GM12874 (cell line): Measurements from ENCODE around the gene PSPN.

Experiments
- TF ChIP-seq, protein P1 (sequence below): IDR thresholded peaks from 2 replicates; pipeline ENCODE4 v1.5.1; 2011; ENCODE audit warnings: low read depth, mild to moderate bottlenecking, control low read depth, low read length, moderate library complexity; ENCODE audit not compliant: insufficient read depth

The PSPN gene

DNA sequence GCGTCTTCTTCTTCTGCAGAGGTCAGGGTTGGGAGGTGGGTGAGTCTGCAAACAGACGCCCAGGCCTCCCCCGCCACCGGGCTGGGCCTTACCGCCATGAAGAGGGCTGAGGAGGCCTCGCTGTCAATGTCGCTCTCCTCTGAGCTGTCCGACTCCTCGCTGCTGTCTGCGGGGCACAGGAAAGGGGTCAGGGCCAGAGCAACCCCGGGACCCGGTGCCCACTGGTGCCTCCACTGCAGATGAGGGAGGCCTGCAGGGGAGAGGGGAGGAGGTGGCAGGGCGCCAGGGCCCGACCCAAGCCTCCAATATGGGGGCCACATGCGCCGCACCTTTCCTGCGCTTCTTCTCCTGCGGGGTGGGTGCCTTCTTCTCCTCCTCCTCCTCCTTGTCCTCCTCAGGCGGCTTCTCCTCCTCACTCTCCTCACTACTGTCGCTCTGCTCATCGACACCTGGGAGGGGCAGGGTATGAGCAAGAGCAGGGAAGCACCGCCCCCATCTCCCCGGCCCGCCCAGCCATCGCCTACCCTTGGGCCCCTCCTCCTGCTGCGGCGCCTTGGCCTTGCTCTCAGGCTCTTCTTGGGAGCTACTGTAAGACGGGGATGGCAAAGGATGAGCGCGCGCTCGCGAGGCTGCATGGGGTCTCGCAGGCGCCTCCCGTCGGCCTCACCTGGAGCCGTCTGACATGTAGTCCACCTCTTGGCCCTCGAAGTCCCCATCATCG lies 5.5 kb upstream of the PSPN start:
- TF ChIP-seq, protein P1, sequence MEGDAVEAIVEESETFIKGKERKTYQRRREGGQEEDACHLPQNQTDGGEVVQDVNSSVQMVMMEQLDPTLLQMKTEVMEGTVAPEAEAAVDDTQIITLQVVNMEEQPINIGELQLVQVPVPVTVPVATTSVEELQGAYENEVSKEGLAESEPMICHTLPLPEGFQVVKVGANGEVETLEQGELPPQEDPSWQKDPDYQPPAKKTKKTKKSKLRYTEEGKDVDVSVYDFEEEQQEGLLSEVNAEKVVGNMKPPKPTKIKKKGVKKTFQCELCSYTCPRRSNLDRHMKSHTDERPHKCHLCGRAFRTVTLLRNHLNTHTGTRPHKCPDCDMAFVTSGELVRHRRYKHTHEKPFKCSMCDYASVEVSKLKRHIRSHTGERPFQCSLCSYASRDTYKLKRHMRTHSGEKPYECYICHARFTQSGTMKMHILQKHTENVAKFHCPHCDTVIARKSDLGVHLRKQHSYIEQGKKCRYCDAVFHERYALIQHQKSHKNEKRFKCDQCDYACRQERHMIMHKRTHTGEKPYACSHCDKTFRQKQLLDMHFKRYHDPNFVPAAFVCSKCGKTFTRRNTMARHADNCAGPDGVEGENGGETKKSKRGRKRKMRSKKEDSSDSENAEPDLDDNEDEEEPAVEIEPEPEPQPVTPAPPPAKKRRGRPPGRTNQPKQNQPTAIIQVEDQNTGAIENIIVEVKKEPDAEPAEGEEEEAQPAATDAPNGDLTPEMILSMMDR: no peak

DNA sequence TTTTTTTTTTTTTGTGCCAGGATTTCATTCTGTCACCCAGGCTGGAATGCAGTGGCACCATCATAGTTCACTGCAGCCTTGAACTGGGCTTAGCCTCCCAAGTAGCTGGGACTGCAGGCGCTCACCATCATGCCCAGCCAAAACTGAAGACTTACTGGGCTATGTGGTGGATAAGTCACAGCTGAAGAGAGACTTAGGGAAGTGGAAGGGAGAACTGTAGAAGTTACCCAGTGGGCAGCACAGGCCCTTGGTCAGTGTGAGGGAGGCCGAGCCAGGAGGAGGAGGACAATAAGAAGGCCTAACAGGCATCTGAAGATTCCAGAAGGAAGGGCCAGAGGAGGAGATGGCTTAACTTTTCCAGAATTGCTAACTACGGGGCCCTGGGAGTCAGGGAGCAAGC lies 4.0 kb upstream of the PSPN start:
- TF ChIP-seq, protein P1: no peak

DNA sequence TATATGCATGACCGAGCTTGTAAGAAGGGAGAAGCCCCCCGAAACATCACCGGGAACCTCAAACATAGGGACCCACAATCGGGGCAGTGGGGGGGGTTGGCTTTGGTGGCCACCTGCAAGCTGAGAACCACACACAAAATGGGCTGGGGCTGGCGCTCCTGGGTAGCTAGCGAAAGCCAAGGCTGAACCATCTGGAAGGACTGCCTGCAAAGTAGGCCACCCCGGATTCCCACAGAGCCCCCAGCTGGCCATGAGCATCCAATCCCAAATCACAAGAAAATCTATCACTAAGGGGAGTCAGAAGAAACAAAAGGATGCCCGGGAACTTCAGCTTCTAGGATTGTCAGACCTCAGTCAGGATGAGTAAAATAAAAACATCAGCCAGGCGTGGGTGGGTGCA lies 2.8 kb upstream of the PSPN start:
- TF ChIP-seq, protein P1: no peak

DNA sequence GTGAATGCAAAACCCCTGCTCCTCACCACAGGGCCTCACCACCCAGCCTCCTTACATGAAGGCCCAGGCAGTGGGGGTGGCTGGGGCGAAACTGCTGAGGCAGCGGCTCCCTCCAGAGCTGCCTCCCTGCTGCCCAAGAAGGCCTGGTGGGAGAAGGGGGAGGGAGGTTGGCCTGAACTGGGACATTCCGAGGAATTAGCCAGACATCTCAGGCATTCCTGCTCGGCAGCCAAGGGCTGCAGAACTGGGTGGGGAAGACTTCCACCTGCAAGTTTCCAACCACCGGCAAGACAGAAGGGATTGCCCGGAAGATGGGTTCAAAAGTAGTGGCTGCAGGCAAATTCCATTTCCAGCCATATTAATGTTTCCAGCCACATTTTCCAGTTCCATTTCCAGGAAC lies 2.3 kb upstream of the PSPN start:
- TF ChIP-seq, protein P1: no peak

DNA sequence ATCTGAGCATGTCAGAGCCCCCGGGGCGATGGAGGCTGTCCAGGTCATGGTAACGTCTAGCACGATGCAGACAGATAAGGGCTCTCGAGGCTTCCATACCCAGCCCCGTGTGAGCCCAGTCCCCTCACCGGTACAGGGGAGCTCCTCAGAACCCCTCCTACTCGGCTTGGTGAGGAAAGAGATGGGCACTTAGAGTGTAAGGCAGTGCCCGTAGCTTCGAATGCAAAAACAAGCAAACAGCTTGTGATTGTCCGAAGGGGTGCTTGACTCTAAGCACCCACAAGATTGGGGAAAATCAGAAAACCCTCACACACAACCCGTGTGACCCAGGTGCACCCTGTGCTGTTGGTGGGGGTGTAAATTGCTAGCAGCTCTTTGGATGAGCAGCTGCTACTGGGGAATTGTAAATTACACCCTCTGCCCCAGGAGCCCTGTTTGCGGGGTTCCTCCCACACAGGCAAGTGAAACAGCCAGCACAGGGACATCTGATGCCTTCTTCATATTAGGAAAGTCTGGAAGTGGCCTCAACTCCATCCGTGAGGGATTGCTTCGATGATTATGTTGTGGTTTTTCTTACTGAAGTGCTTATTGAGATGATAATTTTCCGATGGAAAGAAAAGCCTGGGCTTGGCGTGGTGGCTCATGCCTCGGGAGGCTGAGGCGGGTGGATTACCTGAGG lies 918 bp upstream of the PSPN start:
- TF ChIP-seq, protein P1: no peak

DNA sequence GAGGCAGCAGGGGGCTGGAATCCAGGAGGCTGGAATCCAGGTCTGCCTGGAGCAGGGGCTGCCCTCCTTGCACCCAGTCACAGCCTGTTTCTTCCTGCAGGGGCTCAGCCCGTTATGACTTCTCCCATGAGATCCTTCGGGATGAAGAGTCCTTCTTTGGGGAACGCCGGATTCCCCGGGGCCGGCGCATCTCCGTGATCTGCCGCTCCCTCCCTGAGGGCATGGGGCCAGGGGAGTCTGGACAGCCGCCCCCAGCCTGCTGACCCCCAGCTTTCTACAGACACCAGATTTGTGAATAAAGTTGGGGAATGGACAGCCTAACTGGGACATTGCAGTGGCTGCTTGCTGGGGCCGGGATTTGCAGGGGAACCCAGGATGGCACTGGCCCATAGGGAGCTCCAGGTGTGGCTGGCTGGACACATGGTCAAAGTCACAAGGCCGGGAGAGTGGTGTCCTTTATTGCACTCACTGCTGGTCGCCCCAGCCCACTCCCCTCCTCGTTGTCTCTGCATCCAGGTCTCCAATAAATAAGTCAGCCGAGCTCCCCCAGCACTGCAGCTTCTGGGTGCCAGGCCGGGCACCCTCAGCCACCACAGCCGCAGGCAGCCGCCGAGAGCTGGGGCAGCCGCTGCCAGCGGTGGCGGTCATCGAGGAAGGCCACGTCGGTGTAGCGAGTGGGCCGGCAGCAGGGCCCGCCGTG lies 872 bp downstream of the PSPN start:
- TF ChIP-seq, protein P1: no peak

DNA sequence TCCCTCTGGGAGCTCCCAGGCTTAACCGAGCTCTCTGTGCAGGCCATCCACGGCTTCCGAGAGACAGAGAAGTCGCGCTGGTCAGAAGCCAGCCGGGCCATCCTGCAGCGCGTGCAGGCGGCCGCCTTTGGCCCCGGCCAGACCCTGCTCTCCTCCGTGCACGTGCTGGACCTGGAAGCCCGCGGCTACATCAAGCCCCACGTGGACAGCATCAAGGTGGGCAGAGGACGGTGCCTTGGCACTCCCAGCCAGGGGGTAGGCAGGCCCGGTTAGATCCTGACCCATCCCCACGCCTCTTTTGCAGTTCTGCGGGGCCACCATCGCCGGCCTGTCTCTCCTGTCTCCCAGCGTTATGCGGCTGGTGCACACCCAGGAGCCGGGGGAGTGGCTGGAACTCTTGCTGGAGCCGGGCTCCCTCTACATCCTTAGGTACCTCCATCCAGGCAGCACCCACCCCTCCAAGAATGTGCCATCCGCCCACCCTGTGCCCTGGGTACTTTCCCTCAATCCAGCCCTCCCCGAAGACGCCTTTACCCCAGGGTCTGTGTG lies 1.5 kb downstream of the PSPN start:
- TF ChIP-seq, protein P1: no peak
